HepG2 (cell line): ENCODE measurements around the gene PELI2. TPM values are rescaled to one million over a fixed set of nuclear protein-coding genes. Genes with fewer than 3 reads are reported as not detected.

Source experiments
- ARID2 ChIP-seq: sonication (generic); formaldehyde crosslinking; IDR thresholded peaks from 2 replicates; pipeline ENCODE4 v1.8.1; 2022; ENCODE audit warnings: mild to moderate bottlenecking, missing genetic modification reagents, borderline replicate concordance
- ARID5B ChIP-seq: IDR thresholded peaks from 2 replicates; pipeline ENCODE4 v1.4.0; 2020; ENCODE audit warnings: mild to moderate bottlenecking, missing genetic modification reagents
- BRF2 ChIP-seq: sonication (generic); formaldehyde crosslinking; IDR thresholded peaks from 2 replicates; pipeline ENCODE4 v1.8.1; 2022; ENCODE audit warnings: mild to moderate bottlenecking, missing genetic modification reagents
- ELF3 ChIP-seq: IDR thresholded peaks from 2 replicates; pipeline ENCODE4 v1.6.1; 2016; ENCODE audit warnings: missing genetic modification reagents, missing compliant biosample characterization
- HMGA1 ChIP-seq: sonication (generic); formaldehyde crosslinking; conservative IDR thresholded peaks from 2 replicates; pipeline ENCODE4 v1.4.0; 2020; ENCODE audit warnings: missing genetic modification reagents
- HOMEZ ChIP-seq: IDR thresholded peaks from 2 replicates; pipeline ENCODE4 v1.6.1; 2016; ENCODE audit warnings: low read depth
- HOXA5 ChIP-seq: sonication (generic); formaldehyde crosslinking; IDR thresholded peaks from 2 replicates; pipeline ENCODE4 v1.4.0; 2020; ENCODE audit warnings: missing genetic modification reagents
- NONO ChIP-seq, 2 experiments: fragments of 450-650 bp in 1 of 2; sonication (generic) in 1 of 2; formaldehyde crosslinking in 1 of 2; IDR thresholded peaks in 1 of 2; conservative IDR thresholded peaks in 1 of 2; 2 replicates each; pipeline versions ENCODE4 v1.6.1 to v1.8.0; 2017 to 2022; ENCODE audit warnings: mild to moderate bottlenecking in 1 of 2, missing genetic modification reagents in 1 of 2, moderate library complexity in 1 of 2
- RAD51 ChIP-seq: fragments of 450-650 bp; IDR thresholded peaks from 2 replicates; pipeline ENCODE4 v1.6.1; 2016; ENCODE audit warnings: borderline replicate concordance
- SRF ChIP-seq: IDR thresholded peaks from 2 replicates; pipeline ENCODE4 v1.6.1; 2011; ENCODE audit warnings: mild to moderate bottlenecking, low read depth, low read length, moderate library complexity
- TEAD2 ChIP-seq: sonication (generic); formaldehyde crosslinking; IDR thresholded peaks from 2 replicates; pipeline ENCODE4 v1.9.0; 2021; ENCODE audit warnings: missing genetic modification reagents
- YEATS2 ChIP-seq: sonication (generic); formaldehyde crosslinking; IDR thresholded peaks from 2 replicates; pipeline ENCODE4 v1.4.0; 2020; ENCODE audit warnings: missing genetic modification reagents, borderline replicate concordance
- ZBTB38 ChIP-seq: sonication (generic); formaldehyde crosslinking; IDR thresholded peaks from 2 replicates; pipeline ENCODE4 v1.5.1; 2020; ENCODE audit warnings: mild to moderate bottlenecking, missing genetic modification reagents
- ZBTB7B ChIP-seq: sonication (generic); formaldehyde crosslinking; IDR thresholded peaks from 2 replicates; pipeline ENCODE4 v1.4.0; 2020; ENCODE audit warnings: missing genetic modification reagents
- ZGPAT ChIP-seq: IDR thresholded peaks from 2 replicates; pipeline ENCODE4 v1.6.1; 2016; ENCODE audit warnings: mild to moderate bottlenecking
- ZKSCAN5 ChIP-seq: sonication (generic); formaldehyde crosslinking; IDR thresholded peaks from 2 replicates; pipeline ENCODE4 v1.5.1; 2020; ENCODE audit warnings: mild to moderate bottlenecking, missing genetic modification reagents
- ZMYM2 ChIP-seq: sonication (generic); formaldehyde crosslinking; IDR thresholded peaks from 2 replicates; pipeline ENCODE4 v1.8.0; 2022; ENCODE audit warnings: mild to moderate bottlenecking, missing genetic modification reagents
- ZNF143 ChIP-seq: sonication (generic); formaldehyde crosslinking; IDR thresholded peaks from 2 replicates; pipeline ENCODE4 v1.4.0; 2020; ENCODE audit warnings: missing genetic modification reagents
- ZNF577 ChIP-seq: sonication (generic); formaldehyde crosslinking; IDR thresholded peaks from 2 replicates; pipeline ENCODE4 v1.4.0; 2020; ENCODE audit warnings: mild to moderate bottlenecking, low read depth, missing genetic modification reagents, borderline replicate concordance
- ZNF605 ChIP-seq: sonication (generic); formaldehyde crosslinking; IDR thresholded peaks from 2 replicates; pipeline ENCODE4 v1.8.0; 2022; ENCODE audit warnings: mild to moderate bottlenecking, missing genetic modification reagents
- ZNF703 ChIP-seq: sonication (generic); formaldehyde crosslinking; IDR thresholded peaks from 2 replicates; pipeline ENCODE4 v1.5.1; 2020; ENCODE audit warnings: missing genetic modification reagents, mild to moderate bottlenecking, moderate library complexity, borderline replicate concordance
- ZNF782 ChIP-seq: sonication (generic); formaldehyde crosslinking; IDR thresholded peaks from 2 replicates; pipeline ENCODE4 v1.4.0; 2020; ENCODE audit warnings: missing genetic modification reagents, mild to moderate bottlenecking, borderline replicate concordance
- polyA plus RNA-seq, 8 experiments: library from polyadenylated mRNA; depleted of rRNA in 3 of 8; stranded (reverse) in 7 of 8; unstranded in 1 of 8; fragments of >200 nt; fragmentation: Illumina TruSeq in 4 of 8; extraction: Trizol in 4 of 8; gene quantifications; 2 replicates each; pipeline versions ENCODE4 v1.2.1 to v1.2.3, GENCODE V29; 2011 to 2016; ENCODE audit warnings: low read depth in 4 of 8, missing spikeins in 1 of 8, mixed read lengths in 1 of 8; ENCODE audit not compliant: insufficient read depth in 1 of 8
- total RNA-seq, 5 experiments: library from RNA; depleted of rRNA; stranded (reverse); fragments of >200 nt; fragmentation: Illumina TruSeq; extraction: Trizol; gene quantifications; 2 replicates each; pipeline ENCODE4 v1.2.3, GENCODE V29; 2016; ENCODE audit warnings: low read depth in 1 of 5

The PELI2 gene
- total and polyA plus RNA-seq, 2 of the 13 experiments (the other 11 are each of a cell fraction or from before 2014, with no cell fraction given): 0.07 TPM; not detected in 1

DNA sequence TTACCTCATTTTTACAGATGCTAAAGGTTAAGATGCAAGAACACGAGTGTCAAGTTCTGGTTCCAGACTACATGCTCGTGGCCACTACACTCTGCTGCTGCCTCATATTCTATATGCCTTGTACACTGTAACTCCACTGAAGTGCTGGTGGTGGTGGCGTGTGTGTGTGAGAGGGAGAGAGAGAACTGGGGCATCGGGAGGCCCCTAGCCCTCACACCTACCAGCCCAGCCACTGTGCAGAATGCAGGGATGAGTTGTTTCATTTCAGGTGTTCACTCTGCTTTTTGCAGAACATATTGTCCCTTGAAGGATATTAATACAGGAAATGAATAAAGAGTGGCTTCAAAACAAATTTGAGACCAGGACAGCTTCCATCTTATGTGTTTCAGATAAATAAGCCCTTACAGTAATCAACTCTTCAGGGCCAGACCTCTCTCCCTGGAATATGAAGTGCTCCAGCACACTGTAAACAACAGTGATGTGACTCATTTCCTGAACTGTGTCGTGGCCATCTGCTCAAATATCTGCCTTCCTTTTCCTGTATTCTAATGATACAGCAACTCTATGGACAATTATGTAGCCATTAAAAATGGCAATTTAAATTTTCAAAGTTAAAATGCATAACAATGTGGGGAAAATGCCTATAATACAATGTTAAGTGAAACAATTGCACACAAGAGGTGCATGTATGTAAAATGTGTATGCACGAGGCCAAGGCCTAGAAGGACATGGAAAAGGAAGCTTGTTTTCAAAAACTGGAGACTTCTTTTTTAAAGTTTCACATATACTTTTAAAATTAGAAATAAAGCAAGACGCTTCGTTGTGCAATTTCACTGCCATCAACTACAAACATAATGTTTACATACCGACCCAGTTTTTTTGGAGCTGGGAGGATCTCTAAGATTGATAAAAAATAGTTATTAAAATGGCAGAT is 215.4 kb downstream of the PELI2 start (continued):
- 0 out of 2 replicates have a peak, but pooled peaks have one; percentile 13 for TF ChIP-seq YEATS2 (CRISPR knock-in tag)
- no peak for TF ChIP-seq ZNF143 (CRISPR knock-in tag)
- 0 out of 2 replicates have a peak, but pooled peaks have one; percentile 14 for TF ChIP-seq ZGPAT (CRISPR knock-in tag)
- no peak for TF ChIP-seq NONO (IDR thresholded peaks at IDR 0.05)
- no peak for TF ChIP-seq NONO (CRISPR knock-in tag; conservative IDR thresholded peaks at IDR 0.05)
- no peak for TF ChIP-seq TEAD2 (CRISPR knock-in tag)
- TF ChIP-seq HOMEZ (CRISPR knock-in tag): 0 out of 2 replicates have a peak, but pooled peaks have one; percentile 30
- TF ChIP-seq ARID2: no peak
- no peak for TF ChIP-seq ZNF577 (CRISPR knock-in tag)
- peak; percentile 46; the same call in 1 of the 2 replicates for TF ChIP-seq ARID5B (CRISPR knock-in tag)
- TF ChIP-seq ZNF703 (CRISPR knock-in tag): no peak
- TF ChIP-seq ZBTB7B: no peak
- no peak for TF ChIP-seq ZBTB38 (CRISPR knock-in tag)
- no peak for TF ChIP-seq HOXA5 (CRISPR knock-in tag)
- TF ChIP-seq ELF3 (CRISPR knock-in tag): peak; percentile 80
- TF ChIP-seq ZNF782 (CRISPR knock-in tag): no peak
- TF ChIP-seq SRF: no peak
- TF ChIP-seq RAD51: no peak
- TF ChIP-seq ZKSCAN5 (CRISPR knock-in tag): no peak
- no peak for TF ChIP-seq BRF2 (CRISPR knock-in tag)
- no peak for TF ChIP-seq ZMYM2 (CRISPR knock-in tag)
- no peak for TF ChIP-seq ZNF605 (CRISPR knock-in tag)
- no peak for TF ChIP-seq HMGA1
